Glomerular endothelial cell (primary cell): ENCODE data around the gene TBL1X. TPM values are rescaled to one million over a fixed set of nuclear protein-coding genes. Genes with fewer than 3 reads are reported as not detected.

Experiments used
- DNase-seq: peaks from one replicate; pipeline ENCODE4 v3.0.0-alpha.2; 2011; ENCODE audit warnings: low read depth, low spot score; ENCODE audit errors: extremely low read depth
- total RNA-seq: library from RNA; depleted of rRNA; stranded (reverse); fragments of >200 nt; gene quantifications from 2 replicates; pipeline ENCODE4 v1.2.3, GENCODE V29; 2015

Gene TBL1X
- total RNA-seq, 1 donor from 2014 or later = 15.1 TPM

GRCh38 chrX:9493936-9494335, 29.1 kb downstream of the TBL1X start:
- DNase-seq = no peak

GRCh38 chrX:9494771-9495170, 29.9 kb downstream of the TBL1X start:
- no peak for DNase-seq

- no peak for DNase-seq
These were observed 30.6 kb downstream of the TBL1X start for GRCh38 chrX:9495496-9495895.

- no peak for DNase-seq
These were observed 33.4 kb downstream of the TBL1X start for GRCh38 chrX:9498236-9498635.

GRCh38 chrX:9500584-9500983, 35.7 kb downstream of the TBL1X start:
- DNase-seq = no peak

GRCh38 chrX:9501362-9501761, 36.5 kb downstream of the TBL1X start:
- no peak for DNase-seq

- DNase-seq = no peak
These were observed 38.4 kb downstream of the TBL1X start for GRCh38 chrX:9503261-9503660.

GRCh38 chrX:9510366-9510765, 45.5 kb downstream of the TBL1X start:
- no peak for DNase-seq

- no peak for DNase-seq
These were observed 46.1 kb downstream of the TBL1X start for GRCh38 chrX:9510980-9511379.

GRCh38 chrX:9515489-9515888, 50.6 kb downstream of the TBL1X start:
- DNase-seq = no peak

GRCh38 chrX:9515973-9516538, 51.2 kb downstream of the TBL1X start:
- DNase-seq = no peak

GRCh38 chrX:9516635-9517034, 51.8 kb downstream of the TBL1X start:
- no peak for DNase-seq

GRCh38 chrX:9518051-9518450, 53.2 kb downstream of the TBL1X start:
- no peak for DNase-seq

- no peak for DNase-seq
These were observed 54.0 kb downstream of the TBL1X start for GRCh38 chrX:9518889-9519288.

- no peak for DNase-seq
These were observed 54.8 kb downstream of the TBL1X start for GRCh38 chrX:9519546-9520216.

- no peak for DNase-seq
These were observed 55.3 kb downstream of the TBL1X start for GRCh38 chrX:9520217-9520590.

GRCh38 chrX:9522378-9523155, 57.7 kb downstream of the TBL1X start:
- DNase-seq = no peak

GRCh38 chrX:9525511-9526248, 60.8 kb downstream of the TBL1X start:
- DNase-seq = no peak

GRCh38 chrX:9526965-9527364, 62.1 kb downstream of the TBL1X start:
- DNase-seq = no peak

- no peak for DNase-seq
These were observed 63.6 kb downstream of the TBL1X start for GRCh38 chrX:9528498-9528897.

GRCh38 chrX:9529223-9529622, 64.4 kb downstream of the TBL1X start:
- DNase-seq = no peak
